Activated naive CD4-positive, alpha-beta T cell treated with anti-CD3 and anti-CD28 coated beads for 36 hours (primary cell): ENCODE results near the gene STK25. TPM values are rescaled to one million over a fixed set of nuclear protein-coding genes. Genes with fewer than 3 reads are reported as not detected.
"Not testable (repeated sequence)": the region's sequence is repeated elsewhere in the genome, so short reads cannot be mapped to it uniquely, and the experiment has no call there.

Experiments
- CTCF ChIA-PET: fragments of 350-600 bp; sonication (Branson Sonifier 250); formaldehyde crosslinking; loops from one replicate; lab custom pipeline; 2021; ENCODE audit warnings: antibody characterized with exemption; lab: Charles Lee
- DNase-seq: peaks from one replicate; pipeline ENCODE4 v3.0.0-alpha.2; 2020
- H3K27ac Mint-ChIP-seq: one replicate; pipeline ENCODE4 v1.8.0; 2021; ENCODE audit warnings: mild to moderate bottlenecking, mixed read lengths
- H3K27me3 Mint-ChIP-seq: one replicate; pipeline ENCODE4 v1.8.0; 2021; ENCODE audit warnings: low read depth, mixed read lengths
- H3K36me3 Mint-ChIP-seq: one replicate; pipeline ENCODE4 v1.8.0; 2021; ENCODE audit warnings: low read depth, mixed read lengths
- H3K4me1 Mint-ChIP-seq: one replicate; pipeline ENCODE4 v1.8.0; 2021; ENCODE audit warnings: low read depth, mixed read lengths
- H3K4me3 Mint-ChIP-seq: one replicate; pipeline ENCODE4 v1.8.0; 2021; ENCODE audit warnings: mild to moderate bottlenecking, moderate library complexity, mixed read lengths
- H3K9me3 Mint-ChIP-seq: one replicate; pipeline ENCODE4 v1.8.0; 2021; ENCODE audit warnings: mixed read lengths
- intact Hi-C: fragments of 100-400 bp; cut with micrococcal nuclease; formaldehyde crosslinking; loops from one replicate; pipeline ENCODE4 v1.15.1; 2023
- total RNA-seq, 2 experiments: library from RNA; stranded (reverse); gene quantifications; one replicate each; pipeline ENCODE4 v1.2.3, GENCODE V29; 2021

The STK25 gene
- total RNA-seq, 2 experiments from 2014 or later, result 81.2 to 88.4 TPM

DNA sequence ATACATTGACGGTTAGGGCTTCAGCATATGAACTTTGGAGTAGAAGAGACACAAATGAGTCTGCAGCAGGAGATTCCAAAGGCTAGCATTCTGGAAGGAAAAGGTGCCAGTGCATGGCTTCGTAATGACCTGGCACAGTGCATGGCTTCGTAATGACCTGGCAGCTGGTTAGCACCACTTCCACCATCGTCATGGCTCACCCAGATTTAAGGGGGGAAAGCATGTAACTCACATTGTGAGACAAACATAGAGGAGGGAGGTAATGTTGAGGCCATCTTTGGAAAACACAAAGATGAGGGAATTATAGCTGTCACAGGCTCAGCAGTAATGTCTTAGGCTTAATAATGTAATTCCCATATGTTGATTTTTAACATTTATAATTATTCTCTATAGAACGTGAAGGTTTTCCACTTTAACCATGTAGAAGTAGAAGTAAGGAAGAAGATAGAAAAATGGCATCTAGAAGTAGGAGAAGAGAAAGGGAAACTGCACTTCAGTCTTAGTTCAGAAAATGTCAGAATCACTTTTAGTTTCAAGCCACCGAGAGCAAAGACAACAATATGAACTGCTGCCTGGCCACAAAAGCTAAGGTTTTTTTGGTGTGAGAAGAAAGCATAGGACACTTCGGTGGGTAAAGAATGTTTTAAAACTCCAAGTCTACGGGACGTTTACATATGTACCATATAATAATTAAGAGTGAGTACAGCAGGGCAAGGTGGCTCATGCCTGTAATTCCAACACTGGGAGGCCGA lies 6.8 kb upstream of the STK25 start:
- CTCF ChIA-PET, result interaction anchor here (0.6 kb wide), 1 partner anchor 108 kb away, joined by 3 read pairs; no protein-coding TSS in a partner anchor
- no peak for DNase-seq
- Mint-ChIP-seq H3K4me3 (peak overlapping the region; percentile 37), H3K4me1 (peaks cover 12% of the 10 kb centered on the region), H3K27ac (peak overlapping the region; percentile 73), H3K27me3 (peaks cover 1% of the 10 kb centered on the region), H3K9me3 (no peaks in the 10 kb centered on the region), H3K36me3 (no peaks in the 10 kb centered on the region)
- intact Hi-C loops, result no loop called here

DNA sequence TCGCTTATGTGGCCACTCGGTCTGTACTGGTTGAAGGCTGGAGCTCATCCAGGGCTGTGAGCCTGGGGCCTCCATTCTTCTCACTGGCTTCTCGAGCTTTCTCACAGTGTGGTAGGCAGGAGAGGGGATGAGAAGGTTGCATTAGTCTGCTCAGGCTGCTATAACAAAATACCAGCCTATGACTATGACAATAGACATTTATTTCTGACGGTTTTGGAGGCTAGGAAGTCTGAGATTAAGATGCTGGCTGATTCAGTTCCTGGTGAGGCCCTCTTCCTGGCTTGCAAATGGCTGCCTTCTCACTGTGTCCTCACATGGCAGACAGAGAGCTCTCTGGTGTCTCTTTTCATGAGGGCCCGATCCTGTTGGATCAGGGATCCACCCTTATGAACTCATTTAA lies 6.2 kb upstream of the STK25 start:
- intact Hi-C loops, result no loop called here
- no peaks in the 10 kb centered on the region for H3K36me3 Mint-ChIP-seq
- H3K27me3 Mint-ChIP-seq, result no peaks in the 10 kb centered on the region
- H3K27ac Mint-ChIP-seq, result no peak overlapping the region
- no peaks in the 10 kb centered on the region for H3K9me3 Mint-ChIP-seq
- H3K4me3 Mint-ChIP-seq, result no peak overlapping the region
- CTCF ChIA-PET, result interaction anchor here (0.6 kb wide), 1 partner anchor 122 kb away, joined by 3 read pairs; no protein-coding TSS in a partner anchor
- no peak for DNase-seq
- peaks cover 13% of the 10 kb centered on the region for H3K4me1 Mint-ChIP-seq

DNA sequence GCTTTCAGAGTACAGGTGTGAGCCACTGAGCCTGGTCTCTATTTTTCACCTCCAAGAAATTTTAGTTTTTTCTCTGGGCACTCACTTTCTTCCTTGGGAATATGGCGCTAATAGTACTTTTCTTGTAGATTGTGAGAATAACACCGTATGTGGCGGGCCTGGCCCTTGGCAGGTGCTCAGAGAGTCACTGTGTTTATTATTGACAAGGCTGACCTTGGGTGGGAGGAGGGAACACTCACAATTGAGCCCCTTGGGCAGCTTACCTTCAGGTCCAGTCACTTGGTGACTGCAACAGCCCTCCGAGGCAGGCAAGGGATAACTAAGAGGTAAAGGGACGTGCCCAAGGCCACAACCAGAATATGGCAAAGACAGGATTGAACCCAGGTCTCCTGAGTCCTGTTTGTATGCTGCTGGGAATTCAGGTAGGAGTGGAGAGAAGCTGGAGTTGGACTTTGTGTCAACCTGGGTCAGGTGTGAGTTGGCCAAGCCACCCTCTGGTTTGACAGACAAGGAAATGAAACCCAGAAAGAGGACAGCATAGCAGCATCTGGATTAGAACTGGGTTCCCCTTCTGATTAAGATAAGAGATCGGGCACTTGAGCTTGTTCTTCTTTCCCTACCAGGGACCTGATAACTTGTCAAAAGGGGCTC lies 2.8 kb upstream of the STK25 start:
- intact Hi-C loops, result no loop called here
- Mint-ChIP-seq H3K27me3 (no peaks in the 10 kb centered on the region), H3K27ac (no peak overlapping the region), H3K4me1 (peaks cover 25% of the 10 kb centered on the region), H3K36me3 (no peaks in the 10 kb centered on the region), H3K9me3 (no peaks in the 10 kb centered on the region), H3K4me3 (no peak overlapping the region)
- CTCF ChIA-PET, result interaction anchor here (0.5 kb wide), 2 partner anchors 119 to 216 kb away, joined by 3 read pairs; no protein-coding TSS in a partner anchor
- DNase-seq, result no peak

DNA sequence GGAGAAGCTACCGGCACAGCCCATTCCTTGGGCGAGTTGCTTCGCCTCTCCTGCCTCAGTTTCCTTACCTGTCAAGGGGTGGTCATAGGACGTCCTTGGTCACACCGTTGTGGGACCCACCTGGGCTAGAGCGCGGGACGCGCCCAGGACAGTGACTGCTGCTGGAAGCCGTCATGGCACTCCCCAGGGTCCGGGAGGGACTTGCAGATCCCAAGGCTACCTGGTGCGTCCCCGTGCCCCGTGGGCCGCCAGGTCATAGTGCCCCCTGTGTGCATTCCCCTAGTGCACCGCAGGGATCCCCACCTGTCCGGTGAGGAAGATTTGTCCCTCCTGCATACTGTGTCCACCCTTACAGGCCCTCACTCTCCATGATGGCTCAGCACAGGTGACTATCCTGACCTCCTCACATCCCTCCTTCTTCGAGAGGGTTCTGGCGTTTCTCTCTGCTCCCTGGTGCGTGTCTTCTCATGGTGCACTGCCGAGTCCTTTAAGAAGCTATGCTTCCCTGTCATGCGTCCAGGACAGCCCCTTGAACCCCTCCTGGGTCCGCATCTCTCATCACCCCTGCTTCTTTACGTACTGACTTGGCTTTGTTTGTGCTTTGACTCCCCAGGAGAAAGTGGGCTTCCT lies 886 bp upstream of the STK25 start:
- Mint-ChIP-seq H3K4me1 (peaks cover 21% of the 10 kb centered on the region), H3K27me3 (no peaks in the 10 kb centered on the region), H3K36me3 (no peaks in the 10 kb centered on the region), H3K4me3 (peak overlapping the region; percentile 76), H3K27ac (no peak overlapping the region), H3K9me3 (no peaks in the 10 kb centered on the region)
- CTCF ChIA-PET, result no interaction called here
- peak; percentile 19 for DNase-seq
- intact Hi-C loops, result loop anchor here (2.0 to 5.0 kb wide), 3 partner anchors 64 to 223 kb away; partner anchors contain the start of genes ATG4B, D2HGDH and THAP4

DNA sequence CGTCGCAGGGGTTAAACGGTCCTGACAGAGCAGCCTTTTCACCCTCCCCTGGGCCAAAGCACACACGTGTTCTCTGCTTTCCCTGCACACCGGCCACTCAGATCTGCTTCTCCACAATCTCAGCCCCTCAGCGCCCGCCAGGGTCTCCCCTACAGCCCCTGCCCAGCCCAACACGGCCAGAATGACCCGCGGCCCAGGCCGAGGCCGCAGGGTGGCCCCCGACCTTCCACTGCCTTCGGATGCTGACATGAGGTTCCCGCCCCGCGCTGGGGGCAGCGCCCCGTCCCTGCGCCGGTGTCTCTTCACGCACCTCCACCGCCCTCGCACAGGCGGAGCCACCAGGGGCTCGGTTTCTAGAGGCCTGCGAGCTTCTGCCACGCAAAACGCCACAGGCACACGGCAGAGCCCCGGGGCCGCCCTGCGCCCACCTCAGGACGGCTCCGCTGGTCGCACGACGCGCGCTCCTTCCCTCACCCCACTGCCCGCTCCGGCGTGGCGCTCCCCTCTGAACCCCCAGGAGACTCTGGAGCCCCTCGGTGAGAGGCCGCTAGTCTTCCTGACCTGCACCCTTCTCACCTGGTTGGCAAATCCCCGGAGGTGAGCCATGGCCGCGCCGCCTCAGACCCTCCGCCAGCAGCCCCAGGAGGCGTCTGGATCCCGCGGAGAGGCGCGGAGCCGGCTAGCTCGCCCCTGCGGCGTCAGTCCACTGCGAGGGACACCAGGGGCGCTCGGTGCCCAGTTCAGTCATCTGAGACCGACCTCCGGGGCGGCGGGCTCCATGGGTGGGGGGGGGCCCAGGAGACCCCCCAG lies 749 bp downstream of the STK25 start:
- intact Hi-C loops, result loop anchor here (1.0 to 5.0 kb wide), 10 partner anchors 63 to 374 kb away; partner anchors contain the start of genes ATG4B, D2HGDH, DTYMK and FARP2
- CTCF ChIA-PET, result no interaction called here

DNA sequence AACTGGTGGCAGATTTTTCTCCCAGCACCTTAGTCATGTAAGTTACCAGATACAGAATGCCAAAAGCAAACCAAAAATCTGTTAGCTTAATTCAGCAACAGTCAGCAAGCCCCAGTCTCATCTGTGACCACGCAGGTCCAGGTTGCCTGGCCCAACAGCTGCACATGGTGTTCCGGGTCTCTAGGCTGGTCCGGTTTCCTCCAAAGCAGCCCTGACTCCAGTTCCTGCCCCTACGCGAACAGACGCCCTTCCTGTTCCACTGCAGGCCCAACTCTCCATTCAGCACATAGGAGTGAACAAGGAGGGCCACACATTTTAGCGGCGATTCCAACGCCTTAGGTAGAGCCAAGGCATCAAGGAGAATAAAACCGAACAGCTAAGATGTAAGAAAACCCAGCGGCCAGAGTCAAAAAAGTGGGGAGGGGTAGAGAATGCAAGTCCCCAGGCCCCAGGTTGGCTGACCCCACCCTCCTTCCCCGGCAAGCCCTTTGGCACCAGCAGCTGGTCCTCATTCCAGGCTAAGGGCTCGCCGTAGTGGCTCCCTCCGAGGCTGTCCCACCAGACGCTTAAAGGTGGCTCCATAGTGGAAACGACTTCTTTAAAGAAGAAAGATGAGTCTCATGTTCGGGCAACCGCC lies 1.5 kb downstream of the STK25 start:
- Mint-ChIP-seq H3K9me3 (no peaks in the 10 kb centered on the region), H3K4me3 (peak overlapping the region; percentile 79), H3K36me3 (no peaks in the 10 kb centered on the region), H3K27me3 (no peaks in the 10 kb centered on the region), H3K27ac (no peak overlapping the region), H3K4me1 (peaks cover 21% of the 10 kb centered on the region)
- CTCF ChIA-PET, result interaction anchor here (1.1 kb wide), 2 partner anchors 92 to 424 kb away, joined by 3 read pairs; no protein-coding TSS in a partner anchor
- intact Hi-C loops, result loop anchor here (5.0 kb wide), 2 partner anchors 130 to 225 kb away; partner anchors contain the start of genes ATG4B, D2HGDH and THAP4
- DNase-seq, result no peak

More for the DNA sequence above, 749 bp downstream of the STK25 start:
- peaks cover 21% of the 10 kb centered on the region for H3K4me1 Mint-ChIP-seq
- no peaks in the 10 kb centered on the region for H3K27me3 Mint-ChIP-seq
- no peak overlapping the region for H3K27ac Mint-ChIP-seq
- no peaks in the 10 kb centered on the region for H3K36me3 Mint-ChIP-seq
- DNase-seq, result peak; percentile 36
- no peaks in the 10 kb centered on the region for H3K9me3 Mint-ChIP-seq
- H3K4me3 Mint-ChIP-seq, result peak overlapping the region; percentile 79

DNA sequence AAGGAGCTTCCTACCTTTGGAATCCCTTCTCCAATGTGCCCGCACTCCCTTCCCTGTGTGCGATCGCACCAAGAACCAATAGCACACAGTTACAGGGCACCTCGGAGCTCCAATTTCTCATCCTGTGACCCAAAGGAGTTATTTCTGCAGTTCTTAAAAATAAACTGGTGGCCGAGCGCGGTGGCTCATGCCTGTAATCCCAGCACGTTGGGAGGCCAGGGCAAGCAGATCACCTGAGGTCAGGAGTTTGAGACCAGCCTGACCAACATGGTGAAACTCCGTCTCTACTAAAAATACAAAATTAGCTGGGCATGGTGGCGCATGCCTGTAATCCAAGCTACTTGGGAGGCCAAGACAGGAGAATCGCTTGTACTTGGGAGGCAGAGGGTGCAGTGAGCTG lies 2.1 kb downstream of the STK25 start:
- not testable (repeated sequence) for H3K27ac Mint-ChIP-seq, H3K4me3 Mint-ChIP-seq, DNase-seq, H3K27me3 Mint-ChIP-seq, H3K9me3 Mint-ChIP-seq, H3K36me3 Mint-ChIP-seq
- CTCF ChIA-PET, result interaction anchor here (1.1 kb wide), 2 partner anchors 92 to 423 kb away, joined by 3 read pairs; no protein-coding TSS in a partner anchor
- H3K4me1 Mint-ChIP-seq, result peaks cover 21% of the 10 kb centered on the region
- intact Hi-C loops, result loop anchor here (5.0 kb wide), 2 partner anchors 131 to 226 kb away; partner anchors contain the start of genes ATG4B, D2HGDH and THAP4

DNA sequence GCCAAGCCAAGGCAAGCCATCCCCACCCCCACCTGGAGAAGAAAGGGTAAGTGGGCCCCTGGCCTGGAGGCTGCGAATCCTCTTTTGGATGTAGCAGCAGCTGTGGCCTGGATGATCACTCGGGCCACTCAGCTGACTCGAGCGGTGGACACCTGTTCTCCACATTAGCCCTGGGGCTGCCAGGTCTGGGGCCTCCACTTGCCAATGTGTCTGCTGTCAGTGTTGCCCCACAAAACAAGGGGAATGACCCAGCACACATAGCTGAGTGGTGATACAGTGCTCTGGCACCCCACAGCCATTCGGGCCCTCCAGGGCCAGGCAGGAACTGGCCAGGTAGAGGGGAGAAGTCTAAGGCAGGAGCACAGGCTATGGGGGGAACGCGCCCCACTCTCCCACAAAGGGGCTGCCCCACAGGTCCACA lies 2.6 kb downstream of the STK25 start:
- H3K36me3 Mint-ChIP-seq, result no peaks in the 10 kb centered on the region
- H3K9me3 Mint-ChIP-seq, result no peaks in the 10 kb centered on the region
- CTCF ChIA-PET, result interaction anchor here (1.1 kb wide), 2 partner anchors 93 to 423 kb away, joined by 3 read pairs; no protein-coding TSS in a partner anchor
- H3K27me3 Mint-ChIP-seq, result no peaks in the 10 kb centered on the region
- no peak overlapping the region for H3K4me3 Mint-ChIP-seq
- peaks cover 21% of the 10 kb centered on the region for H3K4me1 Mint-ChIP-seq
- intact Hi-C loops, result loop anchor here (5.0 kb wide), 2 partner anchors 132 to 227 kb away; partner anchors contain the start of genes ATG4B, D2HGDH and THAP4
- no peak for DNase-seq
- no peak overlapping the region for H3K27ac Mint-ChIP-seq

DNA sequence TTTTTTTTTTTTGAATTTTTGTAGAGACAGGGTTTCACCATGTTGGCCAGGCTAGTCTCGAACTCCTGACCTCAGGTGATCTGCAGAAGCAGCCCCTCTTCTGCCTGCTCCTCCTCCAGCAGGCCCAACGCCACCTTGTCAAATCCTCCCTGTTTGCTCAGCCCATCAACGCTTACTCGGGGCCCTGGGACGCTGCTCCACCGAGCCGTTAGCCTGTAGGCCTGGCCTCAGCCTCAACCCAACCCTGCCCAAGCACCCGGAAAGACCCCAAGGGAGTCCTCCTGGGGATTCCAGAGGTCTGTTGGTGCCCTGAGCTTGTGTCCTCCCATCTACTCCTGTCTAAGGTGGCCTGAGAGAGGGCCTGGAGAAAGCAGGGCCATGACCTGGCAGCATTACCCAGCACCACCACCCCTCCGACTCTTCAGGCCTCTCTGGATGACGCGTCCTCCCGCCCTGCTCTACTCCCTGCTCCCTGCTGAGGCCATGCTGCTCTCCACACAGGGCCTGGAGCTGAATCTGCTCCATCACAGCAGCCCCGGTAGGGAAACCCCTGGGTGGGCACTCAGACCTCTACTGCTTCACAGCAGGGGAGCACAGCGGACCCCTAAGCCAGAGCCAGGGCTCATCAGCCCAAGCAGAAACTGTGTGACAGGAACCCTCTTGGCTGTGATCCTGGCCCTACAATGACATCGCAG lies 3.2 kb downstream of the STK25 start:
- Mint-ChIP-seq H3K4me3 (no peak overlapping the region), H3K36me3 (no peaks in the 10 kb centered on the region), H3K9me3 (no peaks in the 10 kb centered on the region), H3K27ac (no peak overlapping the region), H3K4me1 (peaks cover 21% of the 10 kb centered on the region), H3K27me3 (no peaks in the 10 kb centered on the region)
- CTCF ChIA-PET, result no interaction called here
- no peak for DNase-seq
- intact Hi-C loops, result loop anchor here (5.0 kb wide), 2 partner anchors 132 to 227 kb away; partner anchors contain the start of genes ATG4B, D2HGDH and THAP4

DNA sequence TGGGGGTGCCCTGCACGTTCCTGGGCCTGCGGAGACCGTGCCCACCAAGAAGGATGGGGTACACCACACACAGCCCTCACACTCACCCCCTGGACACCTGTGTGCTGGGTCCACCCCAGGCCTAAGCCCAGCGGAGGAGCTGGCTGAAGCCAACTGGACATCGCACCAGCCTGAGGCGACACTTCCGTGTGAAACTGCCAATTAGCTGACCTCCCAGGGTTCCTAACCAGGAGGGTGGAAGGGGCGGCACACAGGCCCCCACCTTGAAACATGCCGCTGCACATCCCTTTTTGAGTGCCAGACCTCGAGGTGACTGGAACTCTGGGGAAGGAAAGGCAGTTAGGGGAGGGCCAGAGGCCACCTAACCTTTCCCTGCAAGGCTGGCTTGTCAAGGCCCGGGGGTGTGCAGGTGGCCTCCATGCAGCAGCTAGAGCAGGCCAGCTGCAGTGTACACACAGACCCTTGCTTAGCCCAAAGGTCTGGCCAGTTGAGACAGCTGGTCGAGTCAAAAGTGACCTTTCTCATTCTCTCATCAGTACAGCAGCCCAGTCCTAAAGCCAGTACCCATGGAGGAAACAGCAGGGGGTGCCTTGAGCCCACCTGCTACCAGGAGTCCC lies 4.5 kb downstream of the STK25 start:
- Mint-ChIP-seq H3K9me3 (no peaks in the 10 kb centered on the region), H3K27me3 (no peaks in the 10 kb centered on the region), H3K4me1 (peaks cover 15% of the 10 kb centered on the region), H3K27ac (no peak overlapping the region), H3K36me3 (no peaks in the 10 kb centered on the region), H3K4me3 (no peak overlapping the region)
- no peak for DNase-seq
- CTCF ChIA-PET, result interaction anchor here (1.2 kb wide), 1 partner anchor 155 kb away, joined by 3 read pairs; no protein-coding TSS in a partner anchor
- intact Hi-C loops, result no loop called here
